Heart right ventricle (tissue), 16 donors: ENCODE data around the gene PDE7B. TPM values are rescaled to one million over a fixed set of nuclear protein-coding genes. Genes with fewer than 3 reads are reported as not detected.
A peak's percentile ranks its signal among the peaks of the same experiment; 100 is the strongest.
"Not testable (repeated sequence)": the region's sequence is repeated elsewhere in the genome, so short reads cannot be mapped to it uniquely, and the experiment has no call there.

ENCODE experiments used
- ATAC-seq, 8 donors: fragments of 200-7000 bp; cut with Tn5 transposase; one replicate each; pipeline ENCODE4 v1.9.1; 2020; ENCODE audit warnings: mild to moderate bottlenecking in 8 of 8, moderate library complexity in 8 of 8, moderate number of reproducible peaks in 1 of 8
- DNase-seq, 2 donors: peaks; one replicate each; pipeline ENCODE4 v3.0.0-alpha.2; 2020
- H3K27ac ChIP-seq, 10 donors: fragments of 200-600 bp; sonication (generic) in 2 of 10; one replicate each; pipeline versions ENCODE4 v1.5.0 to v1.8.0; 2020 to 2022; ENCODE audit warnings: mild to moderate bottlenecking in 3 of 10
- H3K27me3 ChIP-seq, 7 donors: fragments of 200-600 bp; one replicate each; pipeline ENCODE4 v1.8.0; 2021 to 2022; ENCODE audit warnings: mild to moderate bottlenecking in 2 of 7
- H3K36me3 ChIP-seq, 9 donors: fragments of 200-600 bp; sonication (generic) in 1 of 9; one replicate each; pipeline versions ENCODE4 v1.5.0 to v1.8.0; 2020 to 2022; ENCODE audit warnings: mild to moderate bottlenecking in 2 of 9
- H3K4me1 ChIP-seq, 9 donors: fragments of 200-600 bp; sonication (generic) in 1 of 9; one replicate each; pipeline versions ENCODE4 v1.5.0 to v1.8.0; 2020 to 2022; ENCODE audit warnings: mild to moderate bottlenecking in 4 of 9
- H3K4me3 ChIP-seq, 10 donors: fragments of 200-600 bp; sonication (generic) in 2 of 10; one replicate each; pipeline versions ENCODE4 v1.5.0 to v1.8.0; 2020 to 2022; ENCODE audit warnings: mild to moderate bottlenecking in 7 of 10, moderate library complexity in 2 of 10
- H3K9me3 ChIP-seq, 11 donors: fragments of 200-600 bp in 10 of 11; sonication (generic) in 2 of 11; one replicate each; pipeline versions ENCODE4 v1.5.0 to v1.8.0; 2013 to 2022; ENCODE audit warnings: mild to moderate bottlenecking in 2 of 11, control low read depth in 1 of 11, moderate library complexity in 1 of 11
- CTCF ChIP-seq, 9 donors: fragments of 200-600 bp; sonication (generic) in 2 of 9; IDR thresholded peaks; one replicate each; pipeline versions ENCODE4 v1.5.0 to v1.8.0; 2021 to 2022; ENCODE audit warnings: antibody characterized with exemption in 9 of 9, mild to moderate bottlenecking in 5 of 9, moderate library complexity in 1 of 9
- WGBS, 2 donors: extraction: QIAGEN DNeasy Blood & Tissue Kit; methylation state at CpG; one replicate each; pipeline ENCODE4 v1.1.7; 2013; ENCODE audit warnings: inconsistent platforms in 1 of 2; 5-methylcytosine and 5-hydroxymethylcytosine counted together
- intact Hi-C, 10 donors: fragments of 100-400 bp; cut with DNase I; formaldehyde crosslinking; loops; one replicate each; pipeline versions ENCODE4 v1.11.1 to v1.14.2; 2022
- polyA plus RNA-seq, 2 donors: library from polyadenylated mRNA; stranded (reverse); fragments of 200-250 nt; gene quantifications; one replicate each; pipeline ENCODE4 v1.2.3, GENCODE V29; 2013
- total RNA-seq, 10 donors: library from RNA; stranded (reverse); fragmentation: NEBNext Ultra II Directional in 3 of 10; extraction: Animal tissue kit (Norgen Biotek cat#: 25700) in 3 of 10; gene quantifications; one replicate each; pipeline versions ENCODE4 v1.2.1 to v1.2.4, GENCODE V29; 2021 to 2023
- donor health status: Arrhythmogenic right ventricular cardiomyopathy.
- donor health status: ischemic (EF 13 %, LVEDD 7.1; RV severe dilation, severe dysfunction).
- donor health status: healthy with polysubstance abuse.
- donor health status: DM: no; HTN: yes; CAD: no.
- donor health status: DM: no; HTN: no; CAD: no.
- donor health status: ischemic (EF 25% LVEDD 6.9; RV normal size, moderate dysfunction).
- donor health status: ischemic (EF 25% LVEDD 5.7; RV mildly dilated, moderate dysfunction).
- donor health status: healthy.
- donor health status: DM: yes; HTN: yes; CAD: no.
- donor health status: Ischemic cardiomyopathy.
- donor health status: ischemic (EF 35%, LVEDD 5.7; RV mildly dilated, moderate dysfunction).
- donor health status: nonischemic (EF 11% LVEDD 7.7; RV severe dilation, severe dysfunction).
- donor health status: DM: yes; HTN: yes; CAD: no.
- donor health status: PGD.
- donor health status: ischemic (EF 29% LVEDD 5.4; RV normal size, mild dysfunction).
- donor health status: nonischemic (EF 23%, LVEDD 6.1; RV moderate dilation, normal function).

PDE7B gene
- total and polyA plus RNA-seq, 12 donors = 3.7 to 19.6 (median 10.8) TPM

GRCh38 chr6:136102991-136103688, 251.6 kb downstream of the PDE7B start:
- Histone ChIP-seq H3K9me3 (peaks cover 0 to 5% (median 0%) of the 10 kb centered on the region in 11 donors), H3K27ac (peak overlapping the region; percentile 54 to 92 (median 84))
- peak; percentile 20 to 69 (median 44) for ATAC-seq

GRCh38 chr6:136103763-136104311, 252.3 kb downstream of the PDE7B start:
- 6 to 15% methylated on average over 7 of the region's 7 CpGs for WGBS, 2 donors
- H3K36me3 ChIP-seq = peaks cover 0 to 2% (median 0%) of the 10 kb centered on the region in 9 donors
- peak overlapping the region; percentile 54 to 92 (median 84) for H3K27ac ChIP-seq
- peaks cover 25 to 81% (median 55%) of the 10 kb centered on the region in 9 donors for H3K4me1 ChIP-seq
- ATAC-seq = peak; percentile 95 to 99 (median 97)
- peak; percentile 76 to 89 for DNase-seq
- H3K9me3 ChIP-seq = peaks cover 0 to 5% (median 0%) of the 10 kb centered on the region in 11 donors
- no peaks in the 10 kb centered on the region for H3K27me3 ChIP-seq
- no peak for TF ChIP-seq CTCF (IDR thresholded peaks at IDR 0.05)
- intact Hi-C loops = loop anchor here in 4 of 10 donors (5.0 kb wide), 2 partner anchors 52 to 67 kb away; no protein-coding TSS in a partner anchor
- H3K4me3 ChIP-seq = peak overlapping the region in 3 of 10 donors; percentile 7 to 14 (median 13)

More at GRCh38 chr6:136102991-136103688, 251.6 kb downstream of the PDE7B start:
- Histone ChIP-seq H3K36me3 (no peaks in the 10 kb centered on the region), H3K4me3 (peak overlapping the region in 1 of 10 donors; percentile 14), H3K27me3 (no peaks in the 10 kb centered on the region), H3K4me1 (peaks cover 25 to 74% (median 55%) of the 10 kb centered on the region in 9 donors)
- DNase-seq = peak in 1 of 2 donors; percentile 19
- TF ChIP-seq CTCF (IDR thresholded peaks at IDR 0.05) = no peak
- intact Hi-C loops = loop anchor here in 4 of 10 donors (5.0 kb wide), 2 partner anchors 51 to 66 kb away; no protein-coding TSS in a partner anchor
- WGBS, 2 donors = 46 to 49% methylated on average over 7 of the region's 7 CpGs

GRCh38 chr6:136104556-136104955, 253.1 kb downstream of the PDE7B start:
- Histone ChIP-seq H3K36me3 (peaks cover 0 to 9% (median 0%) of the 10 kb centered on the region in 9 donors), H3K27ac (peak overlapping the region; percentile 54 to 92 (median 84)), H3K4me1 (peaks cover 25 to 87% (median 55%) of the 10 kb centered on the region in 9 donors), H3K9me3 (peaks cover 0 to 5% (median 0%) of the 10 kb centered on the region in 11 donors), H3K4me3 (peak overlapping the region in 1 of 10 donors; percentile 13), H3K27me3 (no peaks in the 10 kb centered on the region)
- no peak for DNase-seq
- intact Hi-C loops = loop anchor here in 4 of 10 donors (5.0 kb wide), 2 partner anchors 52 to 67 kb away; no protein-coding TSS in a partner anchor
- 83 to 89% methylated on average over 2 of the region's 2 CpGs for WGBS, 2 donors
- no peak for TF ChIP-seq CTCF (IDR thresholded peaks at IDR 0.05)
- no peak for ATAC-seq

GRCh38 chr6:136105797-136106196, 254.3 kb downstream of the PDE7B start:
- H3K27me3 ChIP-seq, DNase-seq, H3K4me3 ChIP-seq, H3K9me3 ChIP-seq, ATAC-seq: not testable (repeated sequence)
- intact Hi-C loops = loop anchor here in 2 of 10 donors (5.0 kb wide), 2 partner anchors 42 to 68 kb away; no protein-coding TSS in a partner anchor
- Histone ChIP-seq H3K36me3 (peaks cover 0 to 21% (median 0%) of the 10 kb centered on the region in 9 donors), H3K4me1 (peaks cover 25 to 86% (median 55%) of the 10 kb centered on the region in 9 donors), H3K27ac (peak overlapping the region in 7 of 10 donors; percentile 1 to 92 (median 84))
- WGBS, 2 donors = 80 to 86% methylated on average over 4 of the region's 4 CpGs
